Hepatocyte (in vitro differentiated cells): Measurements from ENCODE around the gene CD79A.

Experiments
- EZH2 ChIP-seq: fragments of 200-600 bp; sonication (generic); IDR thresholded peaks from 2 replicates; pipeline ENCODE4 v1.6.1; 2016; ENCODE audit warnings: antibody characterized with exemption, mild to moderate bottlenecking, borderline replicate concordance
- EZH2phosphoT487 ChIP-seq: fragments of 200-600 bp; sonication (generic); IDR thresholded peaks from one replicate; pipeline ENCODE4 v1.6.1; 2018; ENCODE audit warnings: antibody characterized with exemption, mild to moderate bottlenecking, low read depth, moderate library complexity; ENCODE audit not compliant: unreplicated experiment, severe bottlenecking
- TF ChIP-seq, protein P1 (sequence below): fragments of 200-600 bp; sonication (generic); IDR thresholded peaks from 2 replicates; pipeline ENCODE4 v1.5.1; 2016; ENCODE audit warnings: antibody characterized with exemption, mild to moderate bottlenecking; ENCODE audit not compliant: poor library complexity

DNA sequence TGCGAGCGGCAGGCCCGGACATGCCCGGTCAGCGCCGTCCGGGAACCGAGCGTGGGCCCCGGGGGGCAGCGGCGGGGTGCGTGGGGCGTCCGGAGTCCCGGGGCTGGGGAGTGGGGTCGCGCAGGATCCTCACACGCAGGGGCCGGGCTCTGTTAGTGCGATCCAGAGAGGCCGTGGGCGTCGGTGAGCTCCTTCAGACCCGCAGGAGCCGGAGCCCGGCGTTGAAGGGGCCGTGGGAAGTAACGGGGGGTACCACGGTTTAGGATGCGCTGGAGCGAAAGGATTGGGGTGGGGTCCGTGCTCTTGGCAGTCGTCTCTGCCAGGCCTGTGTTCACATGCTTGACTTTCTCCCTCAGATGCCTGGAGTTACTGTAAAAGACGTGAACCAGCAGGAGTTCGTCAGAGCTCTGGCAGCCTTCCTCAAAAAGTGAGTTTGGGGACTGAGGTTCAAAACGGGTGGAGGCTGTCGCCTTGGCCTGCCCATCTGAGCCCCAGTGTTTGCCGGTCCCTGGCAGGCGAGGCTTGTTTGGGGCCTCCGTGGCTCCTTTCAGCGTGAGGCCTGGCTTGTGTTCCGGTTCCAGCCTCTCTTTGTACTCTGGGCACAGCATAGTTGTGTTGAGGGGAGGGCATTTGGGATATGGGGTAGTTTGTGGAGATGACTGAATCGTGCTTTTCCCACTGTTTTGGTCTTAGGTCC, 16.5 kb upstream of the CD79A start:
- TF ChIP-seq, protein P1, sequence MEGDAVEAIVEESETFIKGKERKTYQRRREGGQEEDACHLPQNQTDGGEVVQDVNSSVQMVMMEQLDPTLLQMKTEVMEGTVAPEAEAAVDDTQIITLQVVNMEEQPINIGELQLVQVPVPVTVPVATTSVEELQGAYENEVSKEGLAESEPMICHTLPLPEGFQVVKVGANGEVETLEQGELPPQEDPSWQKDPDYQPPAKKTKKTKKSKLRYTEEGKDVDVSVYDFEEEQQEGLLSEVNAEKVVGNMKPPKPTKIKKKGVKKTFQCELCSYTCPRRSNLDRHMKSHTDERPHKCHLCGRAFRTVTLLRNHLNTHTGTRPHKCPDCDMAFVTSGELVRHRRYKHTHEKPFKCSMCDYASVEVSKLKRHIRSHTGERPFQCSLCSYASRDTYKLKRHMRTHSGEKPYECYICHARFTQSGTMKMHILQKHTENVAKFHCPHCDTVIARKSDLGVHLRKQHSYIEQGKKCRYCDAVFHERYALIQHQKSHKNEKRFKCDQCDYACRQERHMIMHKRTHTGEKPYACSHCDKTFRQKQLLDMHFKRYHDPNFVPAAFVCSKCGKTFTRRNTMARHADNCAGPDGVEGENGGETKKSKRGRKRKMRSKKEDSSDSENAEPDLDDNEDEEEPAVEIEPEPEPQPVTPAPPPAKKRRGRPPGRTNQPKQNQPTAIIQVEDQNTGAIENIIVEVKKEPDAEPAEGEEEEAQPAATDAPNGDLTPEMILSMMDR: no peak
- TF ChIP-seq EZH2 (no peak), EZH2phosphoT487 (no peak)
